GM15510 (cell line): ENCODE measurements around the gene RALGPS1.

Experiments
- POLR2A ChIP-seq: IDR thresholded peaks from 3 replicates; pipeline ENCODE4 v1.6.1; 2011; ENCODE audit warnings: borderline replicate concordance; ENCODE audit not compliant: insufficient read length; ENCODE audit errors: extremely low read depth

RALGPS1 gene

GRCh38 chr9:127237801-127238200 lies 323.2 kb downstream of the RALGPS1 start:
- TF ChIP-seq POLR2A = no peak

DNA sequence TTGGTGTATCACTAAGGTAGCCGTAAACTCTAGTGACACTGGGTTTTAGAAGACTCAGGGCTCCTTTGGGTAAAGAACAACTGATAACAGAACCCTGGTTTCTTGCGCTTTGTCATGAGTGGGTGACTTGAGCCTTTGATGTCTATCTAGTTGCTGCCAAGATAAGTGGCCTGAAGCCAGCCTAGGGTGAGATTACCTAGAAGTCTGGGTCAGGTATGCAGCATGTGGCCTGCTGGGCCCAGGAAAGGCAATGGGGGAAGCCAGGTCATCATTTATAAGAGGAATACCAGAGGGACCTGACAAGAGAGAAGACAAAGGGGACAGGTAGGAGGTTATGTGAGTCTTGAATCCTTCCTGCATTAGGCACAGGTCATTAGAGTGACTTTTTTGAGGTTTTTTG lies 326.8 kb downstream of the RALGPS1 start:
- no peak for TF ChIP-seq POLR2A

DNA sequence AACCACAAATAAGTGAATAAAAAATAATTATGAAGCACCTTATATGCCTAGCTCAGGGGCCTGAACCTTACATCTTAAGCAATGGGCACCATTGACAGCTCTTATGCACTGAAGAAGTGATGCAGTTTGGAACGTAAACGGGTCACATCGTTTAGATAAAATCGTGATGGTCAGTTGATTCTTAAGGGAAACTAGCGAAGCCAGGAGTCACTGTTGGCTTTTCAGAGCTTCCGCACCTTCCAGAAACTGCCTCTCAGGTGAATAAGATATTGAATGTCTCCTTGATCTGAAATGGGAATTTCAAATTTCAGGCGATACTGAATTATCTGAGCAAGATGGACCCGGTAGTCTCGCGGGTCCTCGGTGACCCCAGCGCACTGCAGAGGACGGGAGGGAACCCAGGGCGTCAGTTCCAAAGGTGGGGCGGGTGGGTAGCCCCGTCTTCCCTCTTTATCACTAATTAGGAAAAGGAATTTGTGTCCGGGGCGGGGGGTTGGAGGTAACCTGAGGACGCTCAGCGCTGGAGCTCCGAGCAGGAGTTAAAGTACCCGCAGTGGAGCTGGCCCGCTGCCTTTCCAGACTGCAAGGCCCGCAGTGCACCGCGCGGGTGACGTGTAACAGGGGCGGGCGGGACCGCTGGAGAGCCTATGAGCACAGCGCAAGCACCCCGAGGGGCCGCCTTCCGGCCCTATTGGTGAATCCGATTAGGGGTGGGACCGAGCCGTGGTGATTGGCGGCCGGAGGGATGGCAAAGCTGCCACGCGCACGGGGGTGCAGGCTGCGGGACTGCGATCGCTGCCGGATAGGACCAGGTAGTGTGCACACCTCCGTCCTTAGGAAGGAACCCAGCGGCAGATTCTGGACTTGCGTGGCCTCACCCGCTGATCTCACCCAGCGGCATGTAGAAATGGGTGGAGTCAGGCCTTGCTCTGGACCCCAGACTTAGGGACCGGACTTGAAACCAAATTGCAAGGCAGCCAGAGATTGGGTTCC lies 330.3 kb downstream of the RALGPS1 start:
- TF ChIP-seq POLR2A = peak; percentile 63

- TF ChIP-seq POLR2A = no peak
These were observed 331.1 kb downstream of the RALGPS1 start for GRCh38 chr9:127245637-127246164.

- no peak for TF ChIP-seq POLR2A
These were observed 333.7 kb downstream of the RALGPS1 start for GRCh38 chr9:127248241-127248640.

- TF ChIP-seq POLR2A = no peak
These were observed 335.3 kb downstream of the RALGPS1 start for GRCh38 chr9:127249877-127250276.

- TF ChIP-seq POLR2A = no peak
These were observed 336.4 kb downstream of the RALGPS1 start for GRCh38 chr9:127250896-127251391.

DNA sequence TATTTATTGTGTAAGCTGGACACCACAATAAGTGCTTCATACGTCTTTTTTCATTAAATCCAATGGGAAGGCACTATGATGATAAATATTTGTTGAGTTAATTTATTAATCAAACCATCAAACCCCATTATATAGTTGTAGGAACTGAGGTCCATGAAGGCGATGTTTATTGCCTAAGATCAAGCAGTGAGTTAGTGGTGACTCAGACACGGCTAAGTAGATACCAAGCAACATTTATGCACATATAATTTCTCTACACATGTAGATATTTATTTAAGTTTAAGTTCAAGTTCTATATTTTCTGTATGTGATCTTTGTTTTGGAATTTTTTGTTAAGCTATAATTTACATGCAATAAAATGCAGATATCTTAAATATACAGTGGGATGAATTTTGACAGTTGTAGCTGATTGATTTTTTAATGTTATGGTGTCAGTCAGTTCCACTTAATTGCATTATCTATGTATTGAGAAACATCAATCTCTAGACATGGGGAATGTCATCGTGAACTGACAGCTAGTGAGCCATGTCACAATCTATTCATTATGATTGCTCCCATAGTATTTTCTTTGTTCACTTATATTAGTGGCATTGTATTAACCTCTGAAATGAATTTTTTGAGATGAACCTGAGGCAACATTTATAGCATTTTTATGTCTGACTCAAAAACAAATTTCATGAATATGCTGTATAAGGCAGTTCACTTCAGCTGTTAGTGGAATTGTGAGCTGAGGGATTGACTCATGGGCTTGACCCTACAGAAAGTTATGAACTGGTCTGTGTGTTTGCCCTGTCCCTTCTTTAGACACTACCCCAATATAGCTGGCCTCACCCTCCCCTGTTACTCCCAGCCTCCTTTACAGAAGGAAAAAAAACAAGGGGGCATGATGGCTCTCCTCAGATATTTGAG lies 338.1 kb downstream of the RALGPS1 start:
- TF ChIP-seq POLR2A = no peak

GRCh38 chr9:127253446-127253845 lies 338.9 kb downstream of the RALGPS1 start:
- no peak for TF ChIP-seq POLR2A

GRCh38 chr9:127255692-127256091 lies 341.1 kb downstream of the RALGPS1 start:
- no peak for TF ChIP-seq POLR2A

GRCh38 chr9:127256324-127256723 lies 341.7 kb downstream of the RALGPS1 start:
- no peak for TF ChIP-seq POLR2A

- no peak for TF ChIP-seq POLR2A
These were observed 344.3 kb downstream of the RALGPS1 start for GRCh38 chr9:127258606-127259471.

DNA sequence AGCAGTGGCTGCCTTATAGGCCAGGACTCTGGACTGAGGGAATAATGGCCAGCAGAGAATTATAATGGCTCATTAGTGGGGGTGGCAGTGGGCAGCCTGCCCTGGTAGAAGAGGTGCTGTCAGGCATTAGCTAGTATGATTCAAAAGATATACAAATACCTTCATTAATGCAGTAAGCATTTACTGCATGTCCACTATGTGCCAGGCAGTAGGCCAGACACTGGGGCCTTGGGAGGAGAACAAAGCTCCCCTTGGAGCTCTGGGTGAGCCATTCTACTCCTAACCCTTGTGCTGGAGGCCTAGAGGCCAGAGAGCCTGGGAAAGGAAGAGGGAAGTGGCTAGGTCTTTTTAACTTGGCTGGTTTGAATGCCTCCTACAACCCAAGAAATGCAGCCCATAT lies 348.0 kb downstream of the RALGPS1 start:
- no peak for TF ChIP-seq POLR2A

- no peak for TF ChIP-seq POLR2A
These were observed 348.7 kb downstream of the RALGPS1 start for GRCh38 chr9:127263237-127263636.
